ENCODE results near the gene BEST4.
A peak's percentile ranks its signal among the peaks of the same experiment; 100 is the strongest.

The BEST4 gene

GRCh38 chr1:44822981-44823451 lies 35.0 kb upstream of the BEST4 start:
- TF ChIP-seq CTCF (IDR thresholded peaks at IDR 0.05; ENCODE audit: borderline replicate concordance, insufficient read depth, low read depth, low read length): no peak
- H3K4me3 ChIP-seq (ENCODE audit: low read depth, low read length): no peak overlapping the region

- H3K4me3 ChIP-seq (ENCODE audit: low read depth, low read length): no peak overlapping the region
- no peak for TF ChIP-seq CTCF (IDR thresholded peaks at IDR 0.05; ENCODE audit: borderline replicate concordance, insufficient read depth, low read depth, low read length)
Observed at GRCh38 chr1:44822131-44822701, 34.2 kb upstream of the BEST4 start.

- no peak for TF ChIP-seq CTCF (IDR thresholded peaks at IDR 0.05; ENCODE audit: borderline replicate concordance, insufficient read depth, low read depth, low read length)
- no peak overlapping the region for H3K4me3 ChIP-seq (ENCODE audit: low read depth, low read length)
Observed at GRCh38 chr1:44821240-44821715, 33.3 kb upstream of the BEST4 start.

GRCh38 chr1:44820328-44821239 lies 32.6 kb upstream of the BEST4 start:
- H3K4me3 ChIP-seq (ENCODE audit: low read depth, low read length): peak overlapping the region; percentile 57
- no peak for TF ChIP-seq CTCF (IDR thresholded peaks at IDR 0.05; ENCODE audit: borderline replicate concordance, insufficient read depth, low read depth, low read length)

GRCh38 chr1:44819608-44820327 lies 31.8 kb upstream of the BEST4 start:
- H3K4me3 ChIP-seq (ENCODE audit: low read depth, low read length): peak overlapping the region; percentile 57
- 0 out of 2 replicates have a peak, but pooled peaks have one; percentile 10 for TF ChIP-seq CTCF (IDR thresholded peaks at IDR 0.05; ENCODE audit: borderline replicate concordance, insufficient read depth, low read depth, low read length)

- peak overlapping the region; percentile 43 for H3K4me3 ChIP-seq (ENCODE audit: low read depth, low read length)
- TF ChIP-seq CTCF (IDR thresholded peaks at IDR 0.05; ENCODE audit: borderline replicate concordance, insufficient read depth, low read depth, low read length): no peak
Observed at GRCh38 chr1:44819196-44819607, 31.2 kb upstream of the BEST4 start.
